DMS114 treated with DMSO at 0.1 percent for 48 hours (cell line): Measurements from ENCODE around the gene APBB2.

Experiments
- DNase-seq: peaks from one replicate; lab custom pipeline; 2025; ENCODE audit not compliant: unreplicated experiment; lab: John Stamatoyannopoulos, UW

APBB2 gene

GRCh38 chr4:40991908-40992307, 222.4 kb downstream of the APBB2 start:
- no peak for DNase-seq

- no peak for DNase-seq
Observed at GRCh38 chr4:40990899-40991265, 223.5 kb downstream of the APBB2 start.

GRCh38 chr4:40990236-40990898, 224.0 kb downstream of the APBB2 start:
- DNase-seq = no peak

GRCh38 chr4:40987151-40987550, 227.2 kb downstream of the APBB2 start:
- no peak for DNase-seq

- DNase-seq = no peak
Observed at GRCh38 chr4:40986375-40986774, 228.0 kb downstream of the APBB2 start.

- DNase-seq = no peak
Observed at GRCh38 chr4:40984051-40984450, 230.3 kb downstream of the APBB2 start.

- DNase-seq = no peak
Observed at GRCh38 chr4:40980318-40980883, 233.9 kb downstream of the APBB2 start.

- DNase-seq = no peak
Observed at GRCh38 chr4:40978548-40978947, 235.8 kb downstream of the APBB2 start.

- peak; percentile 19 for DNase-seq
Observed at GRCh38 chr4:40976343-40976742, 238.0 kb downstream of the APBB2 start.

- DNase-seq = no peak
Observed at GRCh38 chr4:40972722-40973121, 241.6 kb downstream of the APBB2 start.

GRCh38 chr4:40971338-40971737, 243.0 kb downstream of the APBB2 start:
- no peak for DNase-seq

- no peak for DNase-seq
Observed at GRCh38 chr4:40969501-40969900, 244.8 kb downstream of the APBB2 start.

GRCh38 chr4:40967550-40967949, 246.8 kb downstream of the APBB2 start:
- DNase-seq = no peak

- no peak for DNase-seq
Observed at GRCh38 chr4:40966091-40966490, 248.3 kb downstream of the APBB2 start.

- no peak for DNase-seq
Observed at GRCh38 chr4:40963897-40964478, 250.4 kb downstream of the APBB2 start.

- DNase-seq = no peak
Observed at GRCh38 chr4:40962551-40963180, 251.7 kb downstream of the APBB2 start.

- DNase-seq = no peak
Observed at GRCh38 chr4:40960941-40961340, 253.4 kb downstream of the APBB2 start.

- no peak for DNase-seq
Observed at GRCh38 chr4:40957281-40957680, 257.1 kb downstream of the APBB2 start.

- no peak for DNase-seq
Observed at GRCh38 chr4:40956721-40957255, 257.6 kb downstream of the APBB2 start.

- DNase-seq = no peak
Observed at GRCh38 chr4:40954088-40954668, 260.2 kb downstream of the APBB2 start.

- no peak for DNase-seq
Observed at GRCh38 chr4:40953283-40954087, 260.9 kb downstream of the APBB2 start.
